Body of pancreas (tissue), 4 donors: ENCODE measurements around the gene FOS. TPM values are rescaled to one million over a fixed set of nuclear protein-coding genes. Genes with fewer than 3 reads are reported as not detected.

Experiments
- ATAC-seq: fragments of 150-250 bp; one replicate; pipeline ENCODE4 v1.9.1; 2016
- DNase-seq, 4 donors: peaks; one replicate each; pipeline ENCODE4 v3.0.0-alpha.2; 2019
- H3K27ac ChIP-seq, 4 donors: fragments of 200-600 bp; sonication (generic); 1 replicate in 3 of 4; 2 replicates in 1 of 4; pipeline versions ENCODE4 v1.5.1 to v1.6.1; 2016 to 2019; ENCODE audit warnings: mild to moderate bottlenecking in 1 of 4, mixed read lengths in 1 of 4, moderate library complexity in 1 of 4
- H3K27me3 ChIP-seq, 2 donors: fragments of 200-600 bp; sonication (generic); one replicate each; pipeline ENCODE4 v1.6.0; 2016; ENCODE audit warnings: mild to moderate bottlenecking in 1 of 2
- H3K36me3 ChIP-seq, 2 donors: fragments of 200-600 bp; sonication (generic); replicated peaks in 1 of 2; 2 replicates each; pipeline ENCODE4 v1.5.1; 2016; ENCODE audit warnings: low read depth in 2 of 2; ENCODE audit not compliant: insufficient read depth in 1 of 2
- H3K4me1 ChIP-seq: fragments of 200-600 bp; sonication (generic); one replicate; pipeline ENCODE4 v1.6.0; 2016
- H3K4me3 ChIP-seq, 2 donors: fragments of 200-600 bp; sonication (generic); 1 replicate in 1 of 2; 2 replicates in 1 of 2; pipeline ENCODE4 v1.5.1; 2016 to 2019
- H3K9me3 ChIP-seq, 3 donors: fragments of 200-600 bp; sonication (generic); 1 replicate in 2 of 3; 2 replicates in 1 of 3; pipeline ENCODE4 v1.5.1; 2016
- CTCF ChIP-seq, 7 experiments: fragments of 450-650 bp in 4 of 7; fragments of 200-600 bp in 3 of 7; sonication (generic) in 3 of 7; IDR thresholded peaks; one replicate each; pipeline ENCODE4 v1.5.1; 2016 to 2019; ENCODE audit warnings: antibody characterized with exemption in 7 of 7
- POLR2A ChIP-seq, 3 donors: fragments of 450-650 bp; IDR thresholded peaks; one replicate each; pipeline ENCODE4 v1.6.1; 2016; ENCODE audit warnings: antibody characterized with exemption in 3 of 3, mild to moderate bottlenecking in 2 of 3
- WGBS, 2 donors: methylation state at CpG; one replicate each; pipeline ENCODE4 v1.1.5; 2017; 5-methylcytosine and 5-hydroxymethylcytosine counted together
- intact Hi-C: fragments of 100-400 bp; cut with DNase I; formaldehyde crosslinking; loops from one replicate; pipeline ENCODE4 v1.15.1; 2023
- total RNA-seq, 2 donors: library from RNA; depleted of rRNA; stranded (reverse); fragments of >200 nt; gene quantifications; one replicate each; pipeline ENCODE4 v1.1.0, GENCODE V29; 2016

The FOS gene
- total RNA-seq, 2 donors from 2014 or later: 412 to 1,093 TPM

- Histone ChIP-seq H3K27me3 (no peaks in the 10 kb centered on the region), H3K4me1 (peaks cover under 1% of the 10 kb centered on the region), H3K4me3 (no peak overlapping the region), H3K27ac (no peak overlapping the region), H3K9me3 (no peaks in the 10 kb centered on the region), H3K36me3 (no peaks in the 10 kb centered on the region)
- ATAC-seq (no peak), DNase-seq (no peak)
- TF ChIP-seq CTCF (IDR thresholded peaks at IDR 0.05): no peak
- intact Hi-C loops: no loop called here
- 95 to 96% methylated on average over 5 of the region's 5 CpGs for WGBS, 2 donors
Measured at GRCh38 chr14:75244121-75244520, 34.5 kb upstream of the FOS start.

GRCh38 chr14:75246546-75247285 is 31.9 kb upstream of the FOS start:
- Histone ChIP-seq H3K27me3 (no peaks in the 10 kb centered on the region), H3K4me1 (peaks cover 12% of the 10 kb centered on the region), H3K27ac (no peak overlapping the region), H3K9me3 (no peaks in the 10 kb centered on the region), H3K4me3 (no peak overlapping the region), H3K36me3 (no peaks in the 10 kb centered on the region)
- intact Hi-C loops: no loop called here
- DNase-seq (no peak), ATAC-seq (no peak)
- TF ChIP-seq POLR2A (IDR thresholded peaks at IDR 0.05): no peak
- TF ChIP-seq CTCF (IDR thresholded peaks at IDR 0.05): no peak
- WGBS, 2 donors: 82 to 89% methylated on average over 7 of the region's 7 CpGs

DNA sequence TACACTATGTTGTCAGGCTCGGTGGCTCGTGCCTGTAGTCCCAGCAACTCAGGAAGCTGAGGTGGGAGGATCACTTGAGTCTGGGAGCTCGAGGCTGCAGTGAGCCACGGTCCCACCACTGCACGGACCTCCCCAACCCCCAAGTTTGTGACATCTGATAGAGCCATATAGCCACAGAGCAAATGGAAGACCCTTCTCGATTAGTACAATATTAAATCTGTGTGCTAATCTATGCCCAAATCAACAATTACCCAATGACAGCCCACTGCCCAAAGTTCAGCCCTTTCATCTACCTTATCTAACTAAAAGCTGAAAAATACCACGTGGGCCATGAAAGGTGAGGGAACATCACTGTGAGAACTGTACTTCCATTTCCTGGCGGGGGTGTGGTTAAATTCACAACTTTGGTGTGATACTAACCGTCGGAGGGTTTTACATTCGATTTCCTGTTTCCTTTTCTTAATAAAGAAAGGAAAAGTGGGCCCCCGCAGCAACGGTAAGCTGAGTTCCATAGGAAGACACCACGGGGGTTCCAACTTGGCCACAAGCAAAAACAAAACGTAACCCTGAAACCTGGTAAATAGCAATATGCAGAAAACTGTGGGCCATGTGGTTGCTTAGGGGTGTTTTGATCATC is 31.2 kb upstream of the FOS start:
- intact Hi-C loops: no loop called here
- no peak for TF ChIP-seq POLR2A (IDR thresholded peaks at IDR 0.05)
- no peak for TF ChIP-seq CTCF (IDR thresholded peaks at IDR 0.05)
- H3K9me3 ChIP-seq: no peaks in the 10 kb centered on the region
- no peak overlapping the region for H3K4me3 ChIP-seq
- WGBS, 2 donors: 63 to 66% methylated on average over 15 of the region's 15 CpGs
- no peaks in the 10 kb centered on the region for H3K27me3 ChIP-seq
- no peak for ATAC-seq
- no peak for DNase-seq
- peaks cover 18% of the 10 kb centered on the region for H3K4me1 ChIP-seq
- no peak overlapping the region for H3K27ac ChIP-seq
- no peaks in the 10 kb centered on the region for H3K36me3 ChIP-seq

DNA sequence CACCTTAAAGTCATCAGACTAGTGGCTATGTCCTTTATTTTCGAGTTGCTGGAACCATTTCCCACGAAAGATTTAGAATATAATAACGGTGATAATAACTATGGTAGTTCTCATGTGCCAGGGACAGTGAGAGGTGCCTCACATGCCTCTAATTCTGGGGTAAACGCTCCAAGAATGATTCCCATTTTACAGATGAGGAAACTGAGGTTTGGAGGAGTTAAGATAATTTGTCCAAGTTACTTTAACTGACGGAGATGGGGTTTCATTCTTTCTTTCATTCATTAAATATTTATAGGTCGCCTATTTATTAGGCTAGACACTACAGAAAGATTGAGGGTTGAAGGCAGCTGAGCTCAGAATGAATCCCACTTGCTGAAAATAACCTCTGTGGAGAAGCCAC is 30.7 kb upstream of the FOS start:
- H3K4me1 ChIP-seq: peaks cover 24% of the 10 kb centered on the region
- no peaks in the 10 kb centered on the region for H3K27me3 ChIP-seq
- H3K9me3 ChIP-seq: no peaks in the 10 kb centered on the region
- TF ChIP-seq CTCF (IDR thresholded peaks at IDR 0.05): no peak
- no peak for TF ChIP-seq POLR2A (IDR thresholded peaks at IDR 0.05)
- ATAC-seq (no peak), DNase-seq (no peak)
- no peak overlapping the region for H3K27ac ChIP-seq
- intact Hi-C loops: no loop called here
- no peak overlapping the region for H3K4me3 ChIP-seq
- no peaks in the 10 kb centered on the region for H3K36me3 ChIP-seq
- 82 to 85% methylated on average over 6 of the region's 6 CpGs for WGBS, 2 donors
